K562 (cell line): ENCODE results near the gene GPR176. TPM values are rescaled to one million over a fixed set of nuclear protein-coding genes. Genes with fewer than 3 reads are reported as not detected.

ENCODE experiments used
- ATAC-seq: fragments of 200-7000 bp; cut with Tn5 transposase; 3 replicates; pipeline ENCODE4 v1.9.1; 2020; ENCODE audit warnings: moderate library complexity
- BruUV-seq: library from RNA; stranded (reverse); fragments of 400-500 nt; replicated peaks from 2 replicates; lab custom pipeline; 2021; lab: Mats Ljungman, UMichigan
- CTCF ChIA-PET: fragments of 300-600 bp; formaldehyde crosslinking; extraction: SDS; loops from one replicate; lab custom pipeline; 2021; ENCODE audit warnings: low intra/inter-chr PET ratio; lab: Yijun Ruan, JAX
- POLR2A ChIA-PET: fragments of 300-600, 350-650 bp; sonication (Branson Sonifier 250); formaldehyde crosslinking; extraction: SDS; loops from one replicate; lab custom pipeline; 2021; ENCODE audit warnings: antibody characterized with exemption, inconsistent platforms; lab: Yijun Ruan, JAX
- DNase-seq, 4 experiments: peaks; one replicate each; pipeline versions ENCODE4 v3.0.0 to v3.0.0-alpha.2; 2011 to 2018; ENCODE audit warnings: low spot score in 3 of 4, mixed read lengths in 3 of 4; ENCODE audit errors: extremely low read depth in 1 of 4
- FAIRE-seq: peaks from 2 replicates; lab custom pipeline; 2011; peaks lifted over from hg19 to GRCh38; lab: Jason Lieb, UNC
- H2AFZ ChIP-seq: 2 replicates; pipeline ENCODE4 v1.6.0; 2011; ENCODE audit warnings: low read depth, low read length, control low read depth, inconsistent platforms
- H3K27ac ChIP-seq: fragments of 200-600 bp; 3 replicates; pipeline ENCODE4 v1.8.0; 2011; ENCODE audit warnings: low read depth, mild to moderate bottlenecking, control low read depth, inconsistent platforms, low read length, moderate library complexity, mixed read lengths; ENCODE audit errors: extremely low read depth
- H3K27me3 ChIP-seq, 2 experiments: fragments of 300-600 bp in 1 of 2; 2 replicates in 1 of 2; 3 replicates in 1 of 2; pipeline versions ENCODE4 v1.6.0 to v1.8.0; 2011; ENCODE audit warnings: inconsistent platforms in 2 of 2, low read length in 2 of 2, mild to moderate bottlenecking in 1 of 2, mixed read lengths in 1 of 2, moderate library complexity in 1 of 2; ENCODE audit not compliant: control insufficient read depth in 2 of 2, insufficient read depth in 2 of 2
- H3K36me3 ChIP-seq: fragments of 300-600 bp; 3 replicates; pipeline ENCODE4 v1.8.0; 2011; ENCODE audit warnings: mild to moderate bottlenecking, low read length, inconsistent platforms; ENCODE audit not compliant: control insufficient read depth, insufficient read depth
- H3K4me1 ChIP-seq, 2 experiments: fragments of 200-600 bp in 1 of 2; replicated peaks in 1 of 2; 2 replicates in 1 of 2; 3 replicates in 1 of 2; pipeline versions ENCODE4 v1.5.1 to v1.8.0; 2011; ENCODE audit warnings: inconsistent platforms in 2 of 2, low read length in 2 of 2, mild to moderate bottlenecking in 1 of 2, mixed read lengths in 1 of 2, moderate library complexity in 1 of 2; ENCODE audit not compliant: control insufficient read depth in 2 of 2, insufficient read depth in 2 of 2
- H3K4me2 ChIP-seq: 2 replicates; pipeline ENCODE4 v1.6.1; 2011; ENCODE audit warnings: low read length, control low read depth, inconsistent platforms, mixed read lengths; ENCODE audit not compliant: insufficient read depth
- H3K4me3 ChIP-seq: fragments of 200-600 bp; sonication (generic), shearing (Covaris generic); 2 replicates; pipeline ENCODE4 v1.5.1; 2016; ENCODE audit warnings: control low read depth, inconsistent platforms
- H3K79me2 ChIP-seq: fragments of 200-600 bp; 3 replicates; pipeline ENCODE4 v1.8.0; 2011; ENCODE audit warnings: low read length, inconsistent platforms; ENCODE audit not compliant: control insufficient read depth, insufficient read depth
- H3K9ac ChIP-seq, 2 experiments: 2 replicates each; pipeline versions ENCODE4 v1.6.0 to v1.6.1; 2011; ENCODE audit warnings: low read depth in 2 of 2, low read length in 2 of 2, control low read depth in 1 of 2, inconsistent platforms in 1 of 2, mild to moderate bottlenecking in 1 of 2, mixed read lengths in 1 of 2; ENCODE audit not compliant: insufficient read depth in 1 of 2
- H3K9me1 ChIP-seq: one replicate; pipeline ENCODE4 v1.6.0; 2011; ENCODE audit warnings: inconsistent platforms, mild to moderate bottlenecking, low read length, moderate library complexity; ENCODE audit not compliant: control insufficient read depth, insufficient read depth
- H3K9me3 ChIP-seq: replicated peaks from 2 replicates; pipeline ENCODE4 v1.5.1; 2011; ENCODE audit warnings: low read depth, low read length, inconsistent platforms; ENCODE audit not compliant: control insufficient read depth, insufficient read depth
- H4K20me1 ChIP-seq: replicated peaks from 2 replicates; pipeline ENCODE4 v1.6.1; 2011; ENCODE audit warnings: low read length, inconsistent platforms, mixed read lengths; ENCODE audit not compliant: control insufficient read depth, insufficient read depth
- E2F3 ChIP-seq: fragments of 250-450 bp; sonication (Bioruptor Pico); IDR thresholded peaks from 2 replicates; pipeline ENCODE4 v1.4.0; 2020; ENCODE audit warnings: mild to moderate bottlenecking
- ETV1 ChIP-seq: fragments of 450-650 bp; conservative IDR thresholded peaks from 2 replicates; pipeline ENCODE4 v1.6.1; 2016; ENCODE audit warnings: missing genetic modification characterization, control low read depth, low read depth, missing compliant biosample characterization
- FOXP1 ChIP-seq: sonication (generic); formaldehyde crosslinking; IDR thresholded peaks from 2 replicates; pipeline ENCODE4 v1.8.0; 2022; ENCODE audit warnings: mild to moderate bottlenecking, missing genetic modification reagents
- NCOA2 ChIP-seq, 2 experiments: fragments of 450-650 bp; IDR thresholded peaks; 2 replicates each; pipeline ENCODE4 v1.6.1; 2018; ENCODE audit warnings: mild to moderate bottlenecking in 2 of 2, moderate library complexity in 1 of 2; ENCODE audit not compliant: partially characterized antibody in 2 of 2
- NFATC3 ChIP-seq: fragments of 450-650 bp; IDR thresholded peaks from 2 replicates; pipeline ENCODE4 v1.6.1; 2017; ENCODE audit warnings: mild to moderate bottlenecking
- SIX5 ChIP-seq, 2 experiments: IDR thresholded peaks; 2 replicates each; pipeline ENCODE4 v1.6.1; 2011; ENCODE audit warnings: low read length in 2 of 2, borderline replicate concordance in 1 of 2, low read depth in 1 of 2, mild to moderate bottlenecking in 1 of 2, moderate library complexity in 1 of 2; ENCODE audit not compliant: insufficient read depth in 1 of 2
- SMC3 ChIP-seq: conservative IDR thresholded peaks from 2 replicates; pipeline ENCODE4 v1.6.1; 2011; ENCODE audit warnings: low read depth, low read length, improper control_type of control experiment; ENCODE audit not compliant: insufficient read depth
- TRIM28 ChIP-seq: fragments of 450-650 bp; IDR thresholded peaks from 2 replicates; pipeline ENCODE4 v1.6.1; 2017
- ZNF23 ChIP-seq: fragments of 250-450 bp; sonication (Bioruptor Pico); IDR thresholded peaks from 2 replicates; pipeline ENCODE4 v1.4.0; 2020; ENCODE audit warnings: mild to moderate bottlenecking
- ZNF507 ChIP-seq: conservative IDR thresholded peaks from 2 replicates; pipeline ENCODE4 v1.6.1; 2017; ENCODE audit warnings: missing genetic modification characterization, missing compliant biosample characterization
- WGBS: fragments of 100-300 bp; shearing (Covaris generic); methylation state at CpG from one replicate; pipeline ENCODE4 v1.1.6; 2016; ENCODE audit warnings: low coverage, mixed read lengths; ENCODE audit not compliant: insufficient coverage; ENCODE audit errors: missing lambda C conversion rate; 5-methylcytosine and 5-hydroxymethylcytosine counted together
- in situ Hi-C: fragments of 300-500 bp; cut with MboI; formaldehyde crosslinking; loops from 4 replicates; pipeline ENCODE4 v1.15.0; 2018; ENCODE audit warnings: inconsistent platforms, mixed read lengths
- intact Hi-C: fragments of 100-400 bp; cut with micrococcal nuclease; formaldehyde crosslinking; loops from 2 replicates; pipeline ENCODE4 v1.14.2; 2022
- polyA plus RNA-seq, 8 experiments: library from polyadenylated mRNA; depleted of rRNA in 4 of 8; stranded (reverse) in 5 of 8; unstranded in 3 of 8; fragments of >200 nt; fragmentation: Nextera tagmentation in 2 of 8; fragmentation: Illumina TruSeq in 1 of 8; extraction: Ambion mirVana in 2 of 8; extraction: Trizol in 1 of 8; gene quantifications; 2 replicates each; pipeline versions ENCODE4 v1.2.1 to v1.2.3, GENCODE V29; 2011 to 2014; ENCODE audit warnings: inconsistent platforms in 1 of 8, missing spikeins in 1 of 8
- total RNA-seq, 7 experiments: library from RNA; depleted of rRNA in 6 of 7; stranded (reverse); fragments of >200 nt in 6 of 7; fragmentation: Illumina TruSeq in 2 of 7; extraction: Trizol in 2 of 7; gene quantifications; 2 replicates each; pipeline versions ENCODE4 v1.2.1 to v1.2.3, GENCODE V29; 2011 to 2021; ENCODE audit warnings: low replicate concordance in 1 of 7
- TF ChIP-seq, protein P1 (sequence below): fragments of 450-650 bp; conservative IDR thresholded peaks from 2 replicates; pipeline ENCODE4 v1.6.1; 2016; ENCODE audit warnings: missing genetic modification characterization, low read depth, mild to moderate bottlenecking, control low read depth, missing compliant biosample characterization

The GPR176 gene
- total and polyA plus RNA-seq, 9 of the 15 experiments (the other 6 are each of a cell fraction or from before 2014, with no cell fraction given), result 0.03 to 1.2 (median 0.76) TPM

DNA sequence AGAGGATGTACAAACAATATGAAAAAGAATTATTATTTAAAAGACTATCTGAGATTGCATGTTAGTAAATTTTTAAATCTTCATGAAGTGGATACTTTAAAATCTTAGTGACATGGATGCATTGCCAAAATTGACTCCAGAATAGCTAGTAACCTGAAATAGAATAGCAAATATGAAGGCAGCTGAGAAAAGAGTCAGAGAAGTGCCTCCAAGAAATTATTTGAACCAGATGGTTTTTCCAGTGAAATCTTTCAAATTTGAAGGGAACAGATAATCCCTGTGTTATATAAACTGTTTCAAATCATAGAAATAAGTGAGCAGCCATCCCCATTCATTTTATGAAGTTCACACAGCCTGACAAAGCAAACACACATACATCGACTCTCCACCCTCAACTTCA, 167.1 kb downstream of the GPR176 start:
- 6% methylated on average over 1 of the region's 1 CpG for WGBS
- in situ Hi-C loops, result no loop called here
- Histone ChIP-seq H3K9me3 (no peaks in the 10 kb centered on the region), H3K36me3 (no peaks in the 10 kb centered on the region), H3K27me3 (no peaks in the 10 kb centered on the region), H3K27ac (no peak overlapping the region), H3K4me3 (no peak overlapping the region), H2AFZ (no peak overlapping the region), H3K4me2 (no peak overlapping the region), H3K9ac (no peak overlapping the region), H3K79me2 (no peaks in the 10 kb centered on the region), H4K20me1 (no peaks in the 10 kb centered on the region)
- no peak for FAIRE-seq
- POLR2A ChIA-PET, result no interaction called here
- no peak for DNase-seq
- ATAC-seq, result no peak
- TF ChIP-seq E2F3, result no peak
- TF ChIP-seq, protein P1, sequence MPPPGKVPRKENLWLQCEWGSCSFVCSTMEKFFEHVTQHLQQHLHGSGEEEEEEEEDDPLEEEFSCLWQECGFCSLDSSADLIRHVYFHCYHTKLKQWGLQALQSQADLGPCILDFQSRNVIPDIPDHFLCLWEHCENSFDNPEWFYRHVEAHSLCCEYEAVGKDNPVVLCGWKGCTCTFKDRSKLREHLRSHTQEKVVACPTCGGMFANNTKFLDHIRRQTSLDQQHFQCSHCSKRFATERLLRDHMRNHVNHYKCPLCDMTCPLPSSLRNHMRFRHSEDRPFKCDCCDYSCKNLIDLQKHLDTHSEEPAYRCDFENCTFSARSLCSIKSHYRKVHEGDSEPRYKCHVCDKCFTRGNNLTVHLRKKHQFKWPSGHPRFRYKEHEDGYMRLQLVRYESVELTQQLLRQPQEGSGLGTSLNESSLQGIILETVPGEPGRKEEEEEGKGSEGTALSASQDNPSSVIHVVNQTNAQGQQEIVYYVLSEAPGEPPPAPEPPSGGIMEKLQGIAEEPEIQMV, result no peak
- no peak for TF ChIP-seq TRIM28
- no peak for TF ChIP-seq FOXP1 (CRISPR knock-in tag)
- TF ChIP-seq ZNF507 (tag), result no peak
- no peak for TF ChIP-seq NCOA2 (IDR thresholded peaks at IDR 0.05; ENCODE audit: partially characterized antibody in 2 of 2)
- TF ChIP-seq ZNF23 (CRISPR knock-in tag), result no peak
- TF ChIP-seq NFATC3, result no peak
- no peak for TF ChIP-seq ETV1 (tag)
- no peak for TF ChIP-seq SMC3
- TF ChIP-seq SIX5 (IDR thresholded peaks at IDR 0.05; ENCODE audit: borderline replicate concordance in 1 of 2, insufficient read depth in 1 of 2, low read depth in 1 of 2, low read length in 2 of 2), result no peak
- TF ChIP-seq, all 486 proteins: peak for 0
- CTCF ChIA-PET, result interaction anchor here (1.3 kb wide), 1 partner anchor 67 kb away, joined by 4 read pairs; no protein-coding TSS in a partner anchor
- intact Hi-C loops, result no loop called here
- no TSS peak for BruUV-seq
- Histone ChIP-seq H3K9me1 (no peaks in the 10 kb centered on the region), H3K4me1 (no peaks in the 10 kb centered on the region)
